Cardiac muscle cell (in vitro differentiated cells and primary cell): ENCODE data around the gene LMNA. TPM values are rescaled to one million over a fixed set of nuclear protein-coding genes. Genes with fewer than 3 reads are reported as not detected.

ENCODE experiments used
- DNase-seq, 2 donors: peaks; one replicate each; pipeline versions ENCODE4 v3.0.0 to v3.0.0-alpha.2; 2010 to 2017; ENCODE audit warnings: low read depth in 1 of 2, low spot score in 1 of 2
- H3K27ac ChIP-seq: fragments of 200-600 bp; sonication (generic); 2 replicates; pipeline ENCODE4 v1.5.1; 2016
- H3K27me3 ChIP-seq: fragments of 200-600 bp; sonication (generic); 2 replicates; pipeline ENCODE4 v1.6.0; 2016; ENCODE audit warnings: control low read depth
- H3K36me3 ChIP-seq: fragments of 200-600 bp; sonication (generic); 2 replicates; pipeline ENCODE4 v1.5.1; 2016; ENCODE audit warnings: control low read depth
- H3K4me1 ChIP-seq: fragments of 200-600 bp; sonication (generic); 2 replicates; pipeline ENCODE4 v1.8.1; 2017; ENCODE audit warnings: low read depth, mild to moderate bottlenecking, mixed run types
- H3K4me3 ChIP-seq: fragments of 200-600 bp; sonication (generic); 2 replicates; pipeline ENCODE4 v1.5.1; 2016; ENCODE audit warnings: mild to moderate bottlenecking
- H3K9me3 ChIP-seq: fragments of 200-600 bp; sonication (generic); 2 replicates; pipeline ENCODE4 v1.5.1; 2017; ENCODE audit warnings: low read depth, mild to moderate bottlenecking, control low read depth
- CTCF ChIP-seq: IDR thresholded peaks from 2 replicates; pipeline ENCODE4 v1.5.1; 2012; ENCODE audit warnings: low read depth, mild to moderate bottlenecking, low read length
- polyA plus RNA-seq: library from polyadenylated mRNA; unstranded; fragments of >200 nt; fragmentation: Nextera tagmentation; extraction: Ambion mirVana; gene quantifications from 2 replicates; pipeline ENCODE4 v1.2.1, GENCODE V29; 2016
- total RNA-seq: library from RNA; depleted of rRNA; stranded (reverse); fragments of >200 nt; gene quantifications from 2 replicates; pipeline ENCODE4 v1.2.3, GENCODE V29; 2016

The LMNA gene
- total and polyA plus RNA-seq, 2 experiments from 2014 or later, result 128 to 149 TPM

- H3K4me3 ChIP-seq, result no peak overlapping the region
- peak overlapping the region; percentile 98 for H3K27ac ChIP-seq
- H3K36me3 ChIP-seq, result no peaks in the 10 kb centered on the region
- TF ChIP-seq CTCF, result no peak
- DNase-seq, result no peak
- H3K27me3 ChIP-seq, result no peaks in the 10 kb centered on the region
- no peaks in the 10 kb centered on the region for H3K9me3 ChIP-seq
- H3K4me1 ChIP-seq, result peaks cover 39% of the 10 kb centered on the region
Observed at GRCh38 chr1:156108664-156109241, 5.8 kb upstream of the LMNA start.

- no peak for DNase-seq
- no peaks in the 10 kb centered on the region for H3K27me3 ChIP-seq
- H3K4me3 ChIP-seq, result no peak overlapping the region
- TF ChIP-seq CTCF, result no peak
- no peaks in the 10 kb centered on the region for H3K9me3 ChIP-seq
- peaks cover 24% of the 10 kb centered on the region for H3K4me1 ChIP-seq
- no peak overlapping the region for H3K27ac ChIP-seq
- H3K36me3 ChIP-seq, result no peaks in the 10 kb centered on the region
Observed at GRCh38 chr1:156110252-156110651, 4.3 kb upstream of the LMNA start.

GRCh38 chr1:156111355-156111962 is 3.1 kb upstream of the LMNA start:
- Histone ChIP-seq H3K4me1 (peaks cover 23% of the 10 kb centered on the region), H3K27me3 (no peaks in the 10 kb centered on the region), H3K4me3 (no peak overlapping the region), H3K27ac (no peak overlapping the region), H3K9me3 (no peaks in the 10 kb centered on the region), H3K36me3 (no peaks in the 10 kb centered on the region)
- DNase-seq, result peak in 1 of 2 donors; percentile 68
- TF ChIP-seq CTCF, result no peak

- H3K36me3 ChIP-seq, result no peaks in the 10 kb centered on the region
- peaks cover 15% of the 10 kb centered on the region for H3K4me1 ChIP-seq
- H3K27ac ChIP-seq, result no peak overlapping the region
- DNase-seq, result no peak
- H3K27me3 ChIP-seq, result no peaks in the 10 kb centered on the region
- no peak for TF ChIP-seq CTCF
- H3K4me3 ChIP-seq, result no peak overlapping the region
- no peaks in the 10 kb centered on the region for H3K9me3 ChIP-seq
Observed at GRCh38 chr1:156112276-156113137, 2.0 kb upstream of the LMNA start.

GRCh38 chr1:156113282-156113950 is 1.1 kb upstream of the LMNA start:
- H3K27me3 ChIP-seq, result no peaks in the 10 kb centered on the region
- H3K4me3 ChIP-seq, result no peak overlapping the region
- DNase-seq, result no peak
- peaks cover 13% of the 10 kb centered on the region for H3K4me1 ChIP-seq
- TF ChIP-seq CTCF, result no peak
- no peaks in the 10 kb centered on the region for H3K9me3 ChIP-seq
- H3K27ac ChIP-seq, result no peak overlapping the region
- no peaks in the 10 kb centered on the region for H3K36me3 ChIP-seq
